Liver (tissue), 9 donors: ENCODE measurements around the gene LDLRAD3. TPM values are rescaled to one million over a fixed set of nuclear protein-coding genes. Genes with fewer than 3 reads are reported as not detected.

Experiments
- DNase-seq: peaks from one replicate; pipeline ENCODE4 v3.0.0-alpha.2; 2017; ENCODE audit warnings: low spot score
- H3K27ac ChIP-seq, 2 donors: one replicate each; pipeline ENCODE4 v1.7.0; 2013; ENCODE audit warnings: inconsistent platforms in 2 of 2, low read length in 2 of 2, control low read depth in 1 of 2, low read depth in 1 of 2, mild to moderate bottlenecking in 1 of 2
- H3K27me3 ChIP-seq, 4 donors: one replicate each; pipeline versions ENCODE4 v1.6.1 to v1.7.0; 2013; ENCODE audit warnings: low read length in 3 of 4, inconsistent platforms in 1 of 4, mild to moderate bottlenecking in 1 of 4, moderate library complexity in 1 of 4; ENCODE audit not compliant: control insufficient read depth in 4 of 4, insufficient read depth in 4 of 4
- H3K36me3 ChIP-seq, 4 donors: one replicate each; pipeline versions ENCODE4 v1.6.1 to v1.7.0; 2013; ENCODE audit warnings: low read length in 3 of 4, mild to moderate bottlenecking in 3 of 4, low read depth in 1 of 4, moderate library complexity in 1 of 4; ENCODE audit not compliant: control insufficient read depth in 4 of 4, insufficient read depth in 3 of 4
- H3K4me1 ChIP-seq, 4 donors: one replicate each; pipeline versions ENCODE4 v1.6.1 to v1.7.0; 2013; ENCODE audit warnings: low read length in 3 of 4, mild to moderate bottlenecking in 3 of 4, moderate library complexity in 1 of 4; ENCODE audit not compliant: control insufficient read depth in 4 of 4, insufficient read depth in 4 of 4
- H3K4me3 ChIP-seq, 3 donors: one replicate each; pipeline versions ENCODE4 v1.6.1 to v1.7.0; 2013; ENCODE audit warnings: low read length in 3 of 3, control low read depth in 1 of 3, low read depth in 1 of 3, mild to moderate bottlenecking in 1 of 3
- H3K9ac ChIP-seq, 2 donors: one replicate each; pipeline ENCODE4 v1.7.0; 2013; ENCODE audit warnings: low read length in 2 of 2, mild to moderate bottlenecking in 2 of 2, moderate library complexity in 2 of 2, control low read depth in 1 of 2, low read depth in 1 of 2
- H3K9me3 ChIP-seq, 4 donors: one replicate each; pipeline versions ENCODE4 v1.6.1 to v1.7.0; 2013; ENCODE audit warnings: low read length in 3 of 4; ENCODE audit not compliant: control insufficient read depth in 4 of 4
- CTCF ChIP-seq: fragments of 150-350 bp; IDR thresholded peaks from 2 replicates; pipeline ENCODE4 v1.5.1; 2017; ENCODE audit warnings: improper control_type of control experiment, low read depth, low read length; ENCODE audit not compliant: missing input control
- EGR1 ChIP-seq, 2 donors: IDR thresholded peaks; 2 replicates each; pipeline ENCODE4 v1.6.1; 2016 to 2018; ENCODE audit warnings: antibody characterized with exemption in 2 of 2, low read depth in 2 of 2
- FOXA1 ChIP-seq: IDR thresholded peaks from 2 replicates; pipeline ENCODE4 v1.6.1; 2016; ENCODE audit warnings: antibody characterized with exemption
- FOXA2 ChIP-seq: IDR thresholded peaks from 2 replicates; pipeline ENCODE4 v1.6.1; 2016; ENCODE audit warnings: antibody characterized with exemption
- GABPA ChIP-seq, 2 donors: IDR thresholded peaks in 1 of 2; conservative IDR thresholded peaks in 1 of 2; 2 replicates each; pipeline ENCODE4 v1.6.1; 2016; ENCODE audit warnings: antibody characterized with exemption in 2 of 2, mild to moderate bottlenecking in 1 of 2, moderate library complexity in 1 of 2
- HNF4A ChIP-seq, 2 donors: conservative IDR thresholded peaks; 2 replicates each; pipeline ENCODE4 v1.6.1; 2016; ENCODE audit warnings: antibody characterized with exemption in 2 of 2, mild to moderate bottlenecking in 2 of 2
- HNF4G ChIP-seq: IDR thresholded peaks from 2 replicates; pipeline ENCODE4 v1.6.1; 2016; ENCODE audit warnings: antibody characterized with exemption
- JUND ChIP-seq, 2 donors: IDR thresholded peaks; 2 replicates each; pipeline ENCODE4 v1.6.1; 2016; ENCODE audit warnings: antibody characterized with exemption in 2 of 2
- MAX ChIP-seq: IDR thresholded peaks from 2 replicates; pipeline ENCODE4 v1.6.1; 2016; ENCODE audit warnings: antibody characterized with exemption
- NR2F2 ChIP-seq: IDR thresholded peaks from 2 replicates; pipeline ENCODE4 v1.6.1; 2016; ENCODE audit warnings: antibody characterized with exemption
- RAD21 ChIP-seq, 2 donors: IDR thresholded peaks; 2 replicates each; pipeline ENCODE4 v1.6.1; 2016; ENCODE audit warnings: antibody characterized with exemption in 2 of 2, mild to moderate bottlenecking in 2 of 2
- RXRA ChIP-seq, 2 donors: IDR thresholded peaks; 2 replicates each; pipeline ENCODE4 v1.6.1; 2017 to 2018; ENCODE audit warnings: antibody characterized with exemption in 2 of 2, mild to moderate bottlenecking in 1 of 2
- SP1 ChIP-seq: IDR thresholded peaks from 2 replicates; pipeline ENCODE4 v1.6.1; 2018; ENCODE audit warnings: antibody characterized with exemption, mild to moderate bottlenecking
- TAF1 ChIP-seq: conservative IDR thresholded peaks from 2 replicates; pipeline ENCODE4 v1.6.1; 2016; ENCODE audit warnings: antibody characterized with exemption, mild to moderate bottlenecking
- YY1 ChIP-seq: IDR thresholded peaks from 2 replicates; pipeline ENCODE4 v1.6.1; 2016; ENCODE audit warnings: antibody characterized with exemption, mild to moderate bottlenecking
- ZBTB33 ChIP-seq: IDR thresholded peaks from 2 replicates; pipeline ENCODE4 v1.6.1; 2016; ENCODE audit warnings: antibody characterized with exemption
- WGBS: extraction: QIAGEN DNeasy Blood & Tissue Kit; methylation state at CpG from one replicate; pipeline ENCODE4 v1.1.7; 2013; 5-methylcytosine and 5-hydroxymethylcytosine counted together
- polyA plus RNA-seq, 2 donors: library from polyadenylated mRNA; stranded (reverse) in 1 of 2; unstranded in 1 of 2; fragments of 200-250 nt in 1 of 2; fragments of >200 nt in 1 of 2; fragmentation: Nextera tagmentation in 1 of 2; extraction: Ambion mirVana in 1 of 2; gene quantifications; one replicate each; pipeline versions ENCODE4 v1.2.1 to v1.2.3, GENCODE V29; 2013 to 2015
- total RNA-seq, 2 donors: library from RNA; depleted of rRNA; stranded (reverse); fragments of >200 nt; gene quantifications; one replicate each; pipeline ENCODE4 v1.2.3, GENCODE V29; 2014
- TF ChIP-seq, protein P1 (sequence below): IDR thresholded peaks from 2 replicates; pipeline ENCODE4 v1.6.1; 2016; ENCODE audit warnings: antibody characterized with exemption, mild to moderate bottlenecking
- TF ChIP-seq, protein P2 (sequence below): IDR thresholded peaks from 2 replicates; pipeline ENCODE4 v1.6.1; 2016; ENCODE audit warnings: antibody characterized with exemption
- donor health status: healthy.
- donor health status: healthy.
- donor health status: healthy.
- donor health status: healthy.
- donor health status: healthy.

LDLRAD3 gene
- total and polyA plus RNA-seq, 4 donors = 0.75 to 1.3 (median 0.93) TPM

DNA sequence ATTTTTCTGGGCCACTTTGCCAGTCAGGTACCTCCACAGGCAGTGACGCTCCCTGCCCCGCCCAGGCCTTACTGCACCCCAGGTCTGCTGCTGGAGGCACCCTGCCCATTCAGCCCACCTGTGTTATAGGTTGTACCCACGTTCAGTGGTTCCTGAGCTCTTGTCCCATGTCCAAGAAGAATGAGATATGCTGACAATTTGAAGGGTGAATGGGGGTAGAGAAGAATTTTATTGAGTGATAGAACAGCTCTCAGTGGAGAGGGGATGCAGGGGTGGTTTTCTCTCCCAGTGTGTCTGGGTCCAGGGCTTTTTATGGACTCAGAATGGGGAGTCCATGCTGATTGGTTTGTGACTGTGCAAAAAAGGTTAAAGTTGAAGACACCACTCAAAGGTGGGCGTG, 149.7 kb downstream of the LDLRAD3 start:
- WGBS = 91% methylated on average over 4 of the region's 4 CpGs
- Histone ChIP-seq H3K27ac (no peak overlapping the region), H3K36me3 (no peaks in the 10 kb centered on the region), H3K4me3 (peak overlapping the region in 1 of 3 donors; percentile 5), H3K27me3 (no peaks in the 10 kb centered on the region), H3K9ac (no peak overlapping the region), H3K4me1 (no peaks in the 10 kb centered on the region), H3K9me3 (peaks cover 0 to 11% (median 7%) of the 10 kb centered on the region in 4 donors)
- no peak for DNase-seq
- TF ChIP-seq MAX (no peak), YY1 (no peak), FOXA1 (no peak), FOXA2 (no peak), CTCF (no peak), RAD21 (IDR thresholded peaks at IDR 0.05) (no peak), HNF4G (no peak), RXRA (IDR thresholded peaks at IDR 0.05) (no peak), HNF4A (conservative IDR thresholded peaks at IDR 0.05) (no peak), JUND (IDR thresholded peaks at IDR 0.05) (no peak), SP1 (no peak), EGR1 (IDR thresholded peaks at IDR 0.05; ENCODE audit: low read depth in 2 of 2) (no peak), GABPA (IDR thresholded peaks at IDR 0.05 in 1 of 2, conservative IDR thresholded peaks at IDR 0.05 in 1 of 2) (no peak), TAF1 (no peak), NR2F2 (no peak)
- TF ChIP-seq, protein P1, sequence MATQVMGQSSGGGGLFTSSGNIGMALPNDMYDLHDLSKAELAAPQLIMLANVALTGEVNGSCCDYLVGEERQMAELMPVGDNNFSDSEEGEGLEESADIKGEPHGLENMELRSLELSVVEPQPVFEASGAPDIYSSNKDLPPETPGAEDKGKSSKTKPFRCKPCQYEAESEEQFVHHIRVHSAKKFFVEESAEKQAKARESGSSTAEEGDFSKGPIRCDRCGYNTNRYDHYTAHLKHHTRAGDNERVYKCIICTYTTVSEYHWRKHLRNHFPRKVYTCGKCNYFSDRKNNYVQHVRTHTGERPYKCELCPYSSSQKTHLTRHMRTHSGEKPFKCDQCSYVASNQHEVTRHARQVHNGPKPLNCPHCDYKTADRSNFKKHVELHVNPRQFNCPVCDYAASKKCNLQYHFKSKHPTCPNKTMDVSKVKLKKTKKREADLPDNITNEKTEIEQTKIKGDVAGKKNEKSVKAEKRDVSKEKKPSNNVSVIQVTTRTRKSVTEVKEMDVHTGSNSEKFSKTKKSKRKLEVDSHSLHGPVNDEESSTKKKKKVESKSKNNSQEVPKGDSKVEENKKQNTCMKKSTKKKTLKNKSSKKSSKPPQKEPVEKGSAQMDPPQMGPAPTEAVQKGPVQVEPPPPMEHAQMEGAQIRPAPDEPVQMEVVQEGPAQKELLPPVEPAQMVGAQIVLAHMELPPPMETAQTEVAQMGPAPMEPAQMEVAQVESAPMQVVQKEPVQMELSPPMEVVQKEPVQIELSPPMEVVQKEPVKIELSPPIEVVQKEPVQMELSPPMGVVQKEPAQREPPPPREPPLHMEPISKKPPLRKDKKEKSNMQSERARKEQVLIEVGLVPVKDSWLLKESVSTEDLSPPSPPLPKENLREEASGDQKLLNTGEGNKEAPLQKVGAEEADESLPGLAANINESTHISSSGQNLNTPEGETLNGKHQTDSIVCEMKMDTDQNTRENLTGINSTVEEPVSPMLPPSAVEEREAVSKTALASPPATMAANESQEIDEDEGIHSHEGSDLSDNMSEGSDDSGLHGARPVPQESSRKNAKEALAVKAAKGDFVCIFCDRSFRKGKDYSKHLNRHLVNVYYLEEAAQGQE = no peak
- TF ChIP-seq, protein P2, sequence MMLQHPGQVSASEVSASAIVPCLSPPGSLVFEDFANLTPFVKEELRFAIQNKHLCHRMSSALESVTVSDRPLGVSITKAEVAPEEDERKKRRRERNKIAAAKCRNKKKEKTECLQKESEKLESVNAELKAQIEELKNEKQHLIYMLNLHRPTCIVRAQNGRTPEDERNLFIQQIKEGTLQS = no peak

GRCh38 chr11:36094164-36094563, 150.3 kb downstream of the LDLRAD3 start:
- Histone ChIP-seq H3K9me3 (peaks cover 0 to 11% (median 7%) of the 10 kb centered on the region in 4 donors), H3K27ac (no peak overlapping the region), H3K27me3 (no peaks in the 10 kb centered on the region), H3K36me3 (no peaks in the 10 kb centered on the region), H3K9ac (no peak overlapping the region), H3K4me3 (no peak overlapping the region), H3K4me1 (no peaks in the 10 kb centered on the region)
- WGBS = 95% methylated on average over 2 of the region's 2 CpGs
- TF ChIP-seq, protein P2 = no peak
- no peak for TF ChIP-seq RXRA (IDR thresholded peaks at IDR 0.05)
- no peak for TF ChIP-seq SP1
- TF ChIP-seq YY1 = no peak
- no peak for TF ChIP-seq HNF4A (conservative IDR thresholded peaks at IDR 0.05)
- TF ChIP-seq EGR1 (IDR thresholded peaks at IDR 0.05; ENCODE audit: low read depth in 2 of 2) = no peak
- TF ChIP-seq FOXA1 = no peak
- TF ChIP-seq GABPA (IDR thresholded peaks at IDR 0.05 in 1 of 2, conservative IDR thresholded peaks at IDR 0.05 in 1 of 2) = no peak
- TF ChIP-seq NR2F2 = no peak
- TF ChIP-seq MAX = no peak
- TF ChIP-seq TAF1 = no peak
- TF ChIP-seq CTCF = no peak
- no peak for TF ChIP-seq ZBTB33
- TF ChIP-seq HNF4G = no peak
- no peak for TF ChIP-seq FOXA2
- TF ChIP-seq RAD21 (IDR thresholded peaks at IDR 0.05) = no peak
- no peak for DNase-seq
